Hematopoietic multipotent progenitor cell treated with erythropoietin and hydrocortisone succinate and interleukin-3 and kit ligand, for 8 days (in vitro differentiated cells): Measurements from ENCODE around the gene SLC9A4.
"Not testable (repeated sequence)": the region's sequence is repeated elsewhere in the genome, so short reads cannot be mapped to it uniquely, and the experiment has no call there.

Source experiments
- DNase-seq: peaks from one replicate; pipeline ENCODE4 v3.0.0-alpha.2; 2015

SLC9A4 gene

GRCh38 chr2:102551329-102552096, 78.5 kb downstream of the SLC9A4 start:
- no peak for DNase-seq

- DNase-seq, result no peak
Observed at GRCh38 chr2:102553601-102554000, 80.6 kb downstream of the SLC9A4 start.

GRCh38 chr2:102558463-102558862, 85.4 kb downstream of the SLC9A4 start:
- DNase-seq, result no peak

- DNase-seq, result not testable (repeated sequence)
Observed at GRCh38 chr2:102562542-102562941, 89.5 kb downstream of the SLC9A4 start.

GRCh38 chr2:102575888-102576287, 102.9 kb downstream of the SLC9A4 start:
- no peak for DNase-seq

GRCh38 chr2:102578376-102578775, 105.3 kb downstream of the SLC9A4 start:
- DNase-seq, result no peak

GRCh38 chr2:102581911-102582310, 108.9 kb downstream of the SLC9A4 start:
- no peak for DNase-seq

GRCh38 chr2:102582845-102583244, 109.8 kb downstream of the SLC9A4 start:
- DNase-seq, result no peak
